Measurements from ENCODE around the gene OR52N5. TPM values are rescaled to one million over a fixed set of nuclear protein-coding genes. Genes with fewer than 3 reads are reported as not detected.

The OR52N5 gene
- total RNA-seq, 3 donors from 2014 or later (not counting 1 experiment from before 2014, with no cell fraction given), result not detected

Other genes with a start within 250 kb of the OR52N5 start
- gene OR52H1, start 234.8 kb downstream of the OR52N5 start, total RNA-seq, result under 1 TPM; 0.26 to 0.95 (median 0.70) TPM
- gene OR52B6, start 202.5 kb downstream of the OR52N5 start, total RNA-seq, result not detected
- 1 to 10 TPM in 1 of 3 donors, not detected in 2; 1.1 TPM for gene TRIM6, start 186.7 kb downstream of the OR52N5 start, total RNA-seq
- gene TRIM34, start 158.4 kb downstream of the OR52N5 start, total RNA-seq, result 10 to 100 TPM in 1 of 3 donors, 1 to 10 TPM in 2; 8.2 to 10.0 (median 9.9) TPM
- gene TRIM5, start 98.3 kb downstream of the OR52N5 start, total RNA-seq, result 10 to 100 TPM; 16.3 to 24.4 (median 20.2) TPM
- 100 to 1,000 TPM; 304 to 339 (median 334) TPM for gene TRIM22, start 93.6 kb downstream of the OR52N5 start, total RNA-seq
- gene OR56B1, start 46.9 kb downstream of the OR52N5 start, total RNA-seq, result under 1 TPM; 0.18 to 0.93 (median 0.42) TPM
- 1 to 10 TPM; 1.2 to 2.1 (median 1.3) TPM for gene OR52N4, start 29.1 kb downstream of the OR52N5 start, total RNA-seq
- gene OR52N1, start 7.9 kb upstream of the OR52N5 start, total RNA-seq, result not detected
- gene OR52N2, start 25.6 kb upstream of the OR52N5 start, total RNA-seq, result not detected
- not detected for gene OR52E6, start 58.5 kb upstream of the OR52N5 start, total RNA-seq
- gene OR52E8, start 74.3 kb upstream of the OR52N5 start, total RNA-seq, result not detected
- not detected for gene OR52E4, start 97.3 kb upstream of the OR52N5 start, total RNA-seq
- not detected for gene OR52E5, start 109.9 kb upstream of the OR52N5 start, total RNA-seq
- gene OR56A3, start 158.9 kb upstream of the OR52N5 start, total RNA-seq, result not detected
- under 1 TPM in 1 of 3 donors, not detected in 2; 0.41 TPM for gene OR56A5, start 185.1 kb upstream of the OR52N5 start, total RNA-seq
- under 1 TPM in 1 of 3 donors, not detected in 2; 0.35 TPM for gene OR52L1, start 203.6 kb upstream of the OR52N5 start, total RNA-seq
- under 1 TPM; 0.09 to 0.13 (median 0.09) TPM for gene OR56A4, start 223.6 kb upstream of the OR52N5 start, total RNA-seq
- under 1 TPM in 2 of 3 donors, not detected in 1; 0.05 to 0.16 TPM for gene OR56A1, start 247.4 kb upstream of the OR52N5 start, total RNA-seq

All from natural killer cell (primary cell).